Activated naive CD8-positive, alpha-beta T cell treated with anti-CD3 and anti-CD28 coated beads, Interleukin-2, amount 50 U/mL, for 24 hours (primary cell): ENCODE results near the gene TEX2.
"Not testable (repeated sequence)": the region's sequence is repeated elsewhere in the genome, so short reads cannot be mapped to it uniquely, and the experiment has no call there.

Experiments
- ATAC-seq: fragments of 150-1000 bp; cut with Tn5 transposase; one replicate; pipeline ENCODE4 v1.10.0; 2021
- DNase-seq: peaks from one replicate; pipeline ENCODE4 v3.0.0; 2021
- H3K27ac Mint-ChIP-seq: one replicate; pipeline ENCODE4 v1.8.0; 2021; ENCODE audit warnings: mild to moderate bottlenecking, mixed read lengths
- H3K27me3 Mint-ChIP-seq: one replicate; pipeline ENCODE4 v1.8.0; 2021; ENCODE audit warnings: mixed read lengths
- H3K36me3 Mint-ChIP-seq: one replicate; pipeline ENCODE4 v1.8.0; 2021; ENCODE audit warnings: low read depth, mixed read lengths
- H3K4me1 Mint-ChIP-seq: one replicate; pipeline ENCODE4 v1.8.0; 2021; ENCODE audit warnings: mixed read lengths
- H3K4me3 Mint-ChIP-seq: one replicate; pipeline ENCODE4 v1.8.0; 2021; ENCODE audit warnings: mild to moderate bottlenecking, moderate library complexity, mixed read lengths
- H3K9me3 Mint-ChIP-seq: one replicate; pipeline ENCODE4 v1.8.0; 2021; ENCODE audit warnings: mixed read lengths

TEX2 gene

GRCh38 chr17:64131606-64132270 is 131.3 kb downstream of the TEX2 start:
- no peaks in the 10 kb centered on the region for H3K9me3 Mint-ChIP-seq
- ATAC-seq (no peak), DNase-seq (no peak)
- peaks cover 48% of the 10 kb centered on the region for H3K4me1 Mint-ChIP-seq
- peak overlapping the region; percentile 85 for H3K27ac Mint-ChIP-seq
- peak overlapping the region; percentile 77 for H3K4me3 Mint-ChIP-seq
- peaks cover 8% of the 10 kb centered on the region for H3K36me3 Mint-ChIP-seq
- H3K27me3 Mint-ChIP-seq = no peaks in the 10 kb centered on the region

- H3K27ac Mint-ChIP-seq = peak overlapping the region; percentile 85
- peaks cover 8% of the 10 kb centered on the region for H3K36me3 Mint-ChIP-seq
- H3K4me1 Mint-ChIP-seq = peaks cover 58% of the 10 kb centered on the region
- H3K9me3 Mint-ChIP-seq = no peaks in the 10 kb centered on the region
- ATAC-seq (peak; percentile 25), DNase-seq (peak; percentile 60)
- no peaks in the 10 kb centered on the region for H3K27me3 Mint-ChIP-seq
- peak overlapping the region; percentile 77 for H3K4me3 Mint-ChIP-seq
Measured at GRCh38 chr17:64130559-64131001, 132.5 kb downstream of the TEX2 start.

GRCh38 chr17:64129765-64130558 is 133.1 kb downstream of the TEX2 start, which contains the start of gene ERN1:
Gene ERN1 (minus strand): TSS chr17:64130144. CDS start chr17:64130029, 115 bp downstream.
- Mint-ChIP-seq H3K4me1 (peaks cover 64% of the 10 kb centered on the region), H3K9me3 (no peaks in the 10 kb centered on the region), H3K4me3 (peak within 1 kb of the TSS; percentile 88), H3K27me3 (no peaks in the 10 kb centered on the region), H3K27ac (peak within 1 kb of the TSS; percentile 85), H3K36me3 (peaks cover 8% of the 10 kb centered on the region)
- DNase-seq = peak; percentile 91
- ATAC-seq = peak; percentile 85

- no peaks in the 10 kb centered on the region for H3K27me3 Mint-ChIP-seq
- H3K4me3 Mint-ChIP-seq = peak overlapping the region; percentile 88
- no peak overlapping the region for H3K27ac Mint-ChIP-seq
- peak; percentile 8 for ATAC-seq
- H3K4me1 Mint-ChIP-seq = peaks cover 64% of the 10 kb centered on the region
- peaks cover 13% of the 10 kb centered on the region for H3K36me3 Mint-ChIP-seq
- DNase-seq = peak; percentile 26
- no peaks in the 10 kb centered on the region for H3K9me3 Mint-ChIP-seq
Measured at GRCh38 chr17:64129515-64129764, 133.6 kb downstream of the TEX2 start.

GRCh38 chr17:64128787-64129514 is 134.1 kb downstream of the TEX2 start:
- H3K27ac Mint-ChIP-seq = peak overlapping the region; percentile 80
- peaks cover 65% of the 10 kb centered on the region for H3K4me1 Mint-ChIP-seq
- H3K4me3 Mint-ChIP-seq = peak overlapping the region; percentile 88
- no peaks in the 10 kb centered on the region for H3K27me3 Mint-ChIP-seq
- ATAC-seq = no peak
- no peaks in the 10 kb centered on the region for H3K9me3 Mint-ChIP-seq
- no peak for DNase-seq
- peaks cover 16% of the 10 kb centered on the region for H3K36me3 Mint-ChIP-seq

- Mint-ChIP-seq H3K4me3 (peak overlapping the region; percentile 56), H3K4me1 (peaks cover 64% of the 10 kb centered on the region), H3K27ac (no peak overlapping the region), H3K27me3 (no peaks in the 10 kb centered on the region), H3K9me3 (no peaks in the 10 kb centered on the region), H3K36me3 (peaks cover 23% of the 10 kb centered on the region)
- no peak for ATAC-seq
- DNase-seq = no peak
Measured at GRCh38 chr17:64126918-64127317, 136.1 kb downstream of the TEX2 start.

DNA sequence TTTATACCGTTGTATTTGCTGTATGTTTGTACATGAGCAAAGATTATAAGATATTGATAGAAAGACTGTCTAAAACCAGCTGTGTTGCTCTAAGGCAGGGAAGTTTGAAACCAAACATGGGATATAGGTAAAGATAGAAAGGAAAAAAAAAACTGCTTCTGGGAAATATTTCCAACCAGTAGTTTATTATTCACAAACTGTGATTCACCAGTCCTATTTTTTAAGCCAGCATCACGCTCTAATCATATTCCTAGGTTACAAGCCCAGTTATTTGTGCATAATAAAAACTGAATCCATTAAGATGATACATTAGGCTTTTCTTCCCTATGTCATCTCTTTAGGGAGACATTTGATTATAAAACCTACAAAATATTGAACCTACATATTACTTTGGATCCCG is 137.1 kb downstream of the TEX2 start:
- Mint-ChIP-seq H3K9me3 (no peaks in the 10 kb centered on the region), H3K4me3 (peak overlapping the region; percentile 9), H3K27ac (no peak overlapping the region), H3K4me1 (peaks cover 64% of the 10 kb centered on the region), H3K36me3 (peaks cover 30% of the 10 kb centered on the region), H3K27me3 (no peaks in the 10 kb centered on the region)
- no peak for DNase-seq
- ATAC-seq = no peak

GRCh38 chr17:64124609-64125008 is 138.5 kb downstream of the TEX2 start:
- Mint-ChIP-seq H3K9me3 (no peaks in the 10 kb centered on the region), H3K27me3 (no peaks in the 10 kb centered on the region), H3K27ac (no peak overlapping the region), H3K4me3 (no peak overlapping the region), H3K4me1 (peaks cover 69% of the 10 kb centered on the region), H3K36me3 (peaks cover 30% of the 10 kb centered on the region)
- DNase-seq = no peak
- no peak for ATAC-seq

DNA sequence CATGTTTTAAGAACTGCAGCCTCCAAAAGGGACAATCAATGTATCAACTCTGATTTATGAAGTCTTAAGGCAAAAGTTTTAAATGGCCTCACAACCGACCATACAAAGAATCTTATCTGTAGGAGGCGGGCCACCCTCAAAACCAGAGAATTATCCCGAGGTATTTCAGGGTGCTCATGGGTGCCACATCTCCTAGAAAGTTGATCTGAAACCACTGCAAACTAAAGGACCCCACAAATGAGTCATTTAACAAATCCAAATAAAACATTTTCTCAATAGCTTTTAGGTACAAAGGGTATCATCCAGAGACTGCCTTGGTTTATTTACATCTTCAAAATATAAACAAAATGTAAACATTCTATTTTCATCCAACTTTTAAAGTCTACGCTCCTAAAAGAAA is 139.9 kb downstream of the TEX2 start:
- peaks cover 71% of the 10 kb centered on the region for H3K4me1 Mint-ChIP-seq
- DNase-seq (no peak), ATAC-seq (no peak)
- H3K36me3 Mint-ChIP-seq = peaks cover 22% of the 10 kb centered on the region
- no peaks in the 10 kb centered on the region for H3K27me3 Mint-ChIP-seq
- H3K27ac Mint-ChIP-seq = no peak overlapping the region
- no peaks in the 10 kb centered on the region for H3K9me3 Mint-ChIP-seq
- H3K4me3 Mint-ChIP-seq = no peak overlapping the region

GRCh38 chr17:64120972-64121786 is 141.9 kb downstream of the TEX2 start:
- H3K4me3 Mint-ChIP-seq = peak overlapping the region; percentile 48
- H3K27me3 Mint-ChIP-seq, DNase-seq, H3K9me3 Mint-ChIP-seq: not testable (repeated sequence)
- peaks cover 75% of the 10 kb centered on the region for H3K4me1 Mint-ChIP-seq
- peak overlapping the region; percentile 85 for H3K27ac Mint-ChIP-seq
- peaks cover 21% of the 10 kb centered on the region for H3K36me3 Mint-ChIP-seq
- ATAC-seq = peak; percentile 60

GRCh38 chr17:64120159-64120810 is 142.8 kb downstream of the TEX2 start:
- Mint-ChIP-seq H3K4me3 (peak overlapping the region; percentile 48), H3K27ac (peak overlapping the region; percentile 85), H3K4me1 (peaks cover 76% of the 10 kb centered on the region), H3K36me3 (peaks cover 24% of the 10 kb centered on the region), H3K27me3 (no peaks in the 10 kb centered on the region), H3K9me3 (no peaks in the 10 kb centered on the region)
- ATAC-seq (no peak), DNase-seq (no peak)

DNA sequence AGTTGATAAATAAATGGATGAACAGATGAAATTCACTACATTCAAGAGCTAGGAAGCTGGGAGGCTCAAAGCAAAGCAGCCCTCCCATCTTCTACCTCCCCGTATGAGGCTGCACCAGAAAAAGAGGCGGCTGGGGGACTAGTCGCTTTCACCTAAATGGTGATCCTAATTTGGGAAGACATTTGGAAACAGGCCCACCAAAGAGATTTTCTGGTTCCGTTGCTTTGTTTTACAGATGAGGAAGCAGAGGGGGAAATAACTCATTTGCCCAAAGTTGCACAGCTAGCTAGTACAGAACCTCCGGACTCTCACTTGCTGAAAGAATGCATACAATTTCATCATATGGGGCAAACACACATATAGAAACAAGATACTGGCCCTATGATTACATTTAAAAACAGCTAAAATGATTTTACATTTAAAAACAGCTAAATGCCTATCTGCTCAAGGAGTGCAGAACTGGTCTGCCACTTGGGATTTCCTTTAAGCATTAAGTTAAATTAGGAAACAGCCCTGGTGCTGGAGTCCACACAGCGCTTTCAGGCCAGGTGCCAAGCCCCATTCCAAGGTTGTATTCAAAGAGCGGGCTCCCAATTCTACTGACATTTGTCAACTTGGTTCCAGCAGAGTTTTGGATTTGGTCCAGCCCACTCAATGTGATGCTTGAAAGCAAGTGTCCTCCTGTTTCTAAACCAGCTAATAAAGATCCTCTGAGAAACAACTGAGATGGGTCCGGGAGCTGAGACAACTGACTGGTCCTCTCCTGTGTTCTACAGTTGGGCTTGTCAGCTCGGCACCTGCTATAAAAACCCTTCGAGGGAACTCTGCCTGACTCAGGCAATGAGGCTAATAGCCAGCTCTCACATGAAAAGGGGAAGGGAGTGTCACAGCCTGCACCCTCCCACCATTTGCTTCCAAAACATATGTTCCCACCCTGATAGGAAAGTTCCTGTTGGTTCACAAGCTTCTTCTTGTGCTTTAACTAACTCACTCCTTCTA is 144.8 kb downstream of the TEX2 start:
- Mint-ChIP-seq H3K27ac (peak overlapping the region; percentile 12), H3K27me3 (no peaks in the 10 kb centered on the region), H3K9me3 (no peaks in the 10 kb centered on the region), H3K4me1 (peaks cover 85% of the 10 kb centered on the region), H3K4me3 (no peak overlapping the region), H3K36me3 (peaks cover 15% of the 10 kb centered on the region)
- no peak for ATAC-seq
- no peak for DNase-seq
